Activated CD4-positive, alpha-beta T cell treated with anti-CD3 and anti-CD28 coated beads for 4 hours (primary cell): ENCODE data around the gene IL6ST.
"Not testable (repeated sequence)": the region's sequence is repeated elsewhere in the genome, so short reads cannot be mapped to it uniquely, and the experiment has no call there.

Experiments
- DNase-seq, 2 donors: peaks; one replicate each; pipeline ENCODE4 v3.0.0-alpha.2; 2020

IL6ST gene

DNA sequence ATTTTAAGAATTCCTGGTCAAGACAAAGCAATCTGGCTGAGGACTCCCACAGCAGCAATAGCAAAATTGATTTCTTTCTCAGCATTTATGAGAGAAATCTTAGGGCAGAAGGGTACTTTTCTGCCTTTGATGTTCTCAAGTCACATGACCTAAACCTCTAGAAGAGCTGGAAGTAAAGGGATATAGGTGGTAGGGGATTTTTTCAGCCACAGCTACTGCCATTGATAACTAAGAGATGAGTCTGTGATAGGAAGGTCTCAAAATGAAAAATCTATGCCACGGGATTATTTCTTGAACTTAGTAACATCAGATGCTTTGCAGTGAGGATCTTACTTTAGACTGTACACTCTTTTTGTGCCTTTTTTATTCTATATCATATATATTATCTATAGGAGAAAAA lies 35.6 kb downstream of the IL6ST start:
- no peak for DNase-seq

- DNase-seq, result not testable (repeated sequence)
Observed at GRCh38 chr5:55941154-55941553, 53.6 kb downstream of the IL6ST start.

GRCh38 chr5:55937598-55937997 lies 57.2 kb downstream of the IL6ST start:
- DNase-seq, result not testable (repeated sequence)

- DNase-seq, result peak; percentile 73 to 78
Observed at GRCh38 chr5:55936100-55936693, 58.6 kb downstream of the IL6ST start.

GRCh38 chr5:55935371-55935770 lies 59.4 kb downstream of the IL6ST start:
- no peak for DNase-seq

DNA sequence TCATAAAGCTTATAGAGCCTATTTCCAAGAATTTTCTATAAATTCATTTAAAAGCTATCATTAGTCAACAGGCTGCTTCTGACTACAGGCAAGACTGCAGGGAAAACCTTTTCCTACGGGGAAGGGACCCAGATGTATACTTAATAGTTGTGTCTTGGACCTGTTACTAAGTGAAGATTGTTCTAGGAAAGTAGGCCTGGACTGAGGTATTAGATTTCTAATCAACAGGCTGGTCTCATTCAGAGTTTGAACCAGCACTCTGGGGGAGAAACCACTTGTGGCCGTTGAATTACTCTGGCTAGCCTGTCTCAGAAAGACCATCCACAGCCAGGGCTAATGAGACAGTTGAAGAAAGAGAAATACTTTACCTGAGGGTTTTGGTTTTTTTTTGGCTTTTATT lies 60.0 kb downstream of the IL6ST start:
- DNase-seq, result no peak

GRCh38 chr5:55934115-55934613 lies 60.6 kb downstream of the IL6ST start:
- DNase-seq, result no peak

- DNase-seq, result no peak
Observed at GRCh38 chr5:55933377-55934114, 61.2 kb downstream of the IL6ST start.

DNA sequence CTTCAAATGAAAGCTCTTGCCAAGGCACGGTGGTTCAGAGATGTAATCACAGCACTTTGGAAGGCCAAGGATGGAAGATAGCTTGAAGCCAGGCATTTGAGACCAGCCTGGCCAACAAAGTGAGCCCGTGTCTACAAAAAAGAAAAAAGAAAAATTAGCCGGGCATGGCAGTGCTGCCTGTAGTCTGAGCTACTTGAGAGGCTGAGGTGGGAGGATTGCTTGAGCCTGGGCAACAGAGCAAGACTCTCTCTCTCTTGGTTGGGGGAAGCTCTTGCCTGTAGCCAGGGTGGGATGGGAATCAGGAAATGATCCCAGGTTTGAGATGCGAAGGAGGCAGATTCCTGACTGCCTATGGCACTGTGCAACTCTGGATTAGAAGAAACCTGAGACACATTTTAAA lies 62.1 kb downstream of the IL6ST start:
- DNase-seq, result no peak

DNA sequence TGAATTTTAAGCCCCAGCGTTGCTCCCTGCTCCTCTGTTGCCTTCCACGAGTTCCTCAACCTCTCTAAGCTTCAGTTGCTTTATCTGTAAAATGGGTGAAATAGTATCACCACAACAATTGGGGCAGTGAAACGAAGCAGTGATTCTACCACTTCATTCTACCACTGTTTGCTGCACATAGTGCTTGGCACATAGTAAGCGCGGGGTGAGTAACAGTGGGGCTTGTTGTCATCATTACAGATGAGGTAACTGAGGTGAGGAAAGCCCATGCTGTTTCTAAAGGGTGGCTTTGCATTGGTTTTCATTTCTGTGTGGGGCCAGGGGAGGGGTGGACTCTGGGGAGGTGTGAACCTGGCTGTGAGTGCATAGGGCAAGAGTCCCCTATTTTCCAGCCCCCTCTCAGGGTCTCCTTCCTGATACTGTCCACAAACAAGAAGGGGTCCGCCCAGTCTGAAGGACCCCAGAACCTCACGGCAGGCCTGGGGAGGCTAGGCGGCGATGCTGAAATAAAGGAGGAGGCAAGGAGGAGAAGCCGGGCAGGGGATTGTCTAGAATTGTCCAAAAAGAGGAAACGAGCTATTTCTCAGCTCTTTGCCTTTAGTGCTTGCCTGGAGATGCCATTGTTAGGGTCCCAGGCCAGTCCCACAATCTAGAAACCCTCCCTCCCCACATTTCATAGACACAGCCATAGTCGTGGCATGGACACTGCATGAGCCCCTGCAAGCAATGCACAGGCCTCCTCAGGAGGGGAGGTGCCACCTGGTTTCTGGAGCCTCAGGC lies 65.6 kb downstream of the IL6ST start:
- DNase-seq, result no peak

DNA sequence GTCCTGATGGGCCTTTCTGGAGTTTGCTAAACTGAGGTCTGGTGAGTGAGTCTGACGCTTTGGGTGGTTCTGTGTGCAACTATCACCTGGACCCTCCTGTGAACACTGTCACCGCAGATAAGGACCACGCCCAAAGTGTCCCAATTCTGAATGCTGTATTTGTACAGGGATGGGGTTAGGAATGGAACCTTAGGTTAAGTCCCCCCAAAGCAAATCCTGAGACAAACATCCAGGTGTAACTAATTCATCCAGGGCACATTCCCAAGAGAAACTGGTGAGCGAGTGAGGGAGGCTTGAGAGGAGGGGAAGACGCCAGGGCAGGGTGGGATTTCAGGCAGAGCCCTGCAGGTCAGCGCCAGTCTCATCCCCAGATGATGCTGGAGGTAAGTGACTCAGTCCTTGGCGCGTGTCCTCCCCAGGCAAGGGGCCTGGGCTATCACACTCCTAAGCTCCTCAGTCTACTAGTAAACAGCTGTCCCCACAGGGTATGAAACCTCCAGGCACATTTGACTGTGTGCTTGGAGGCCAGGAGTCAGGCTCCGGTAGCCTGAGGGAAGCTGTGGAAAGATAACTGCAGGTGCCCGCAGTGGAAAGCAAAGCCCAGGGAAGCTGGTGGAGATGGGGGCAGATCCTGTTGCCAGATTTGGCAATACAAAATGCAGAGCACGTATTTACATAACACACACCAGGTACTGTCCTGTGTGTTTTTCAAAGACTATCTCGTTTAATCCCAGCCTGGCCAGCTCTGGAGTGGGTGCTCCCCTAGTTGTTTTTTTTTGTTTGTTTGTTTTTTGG lies 66.7 kb downstream of the IL6ST start:
- no peak for DNase-seq

DNA sequence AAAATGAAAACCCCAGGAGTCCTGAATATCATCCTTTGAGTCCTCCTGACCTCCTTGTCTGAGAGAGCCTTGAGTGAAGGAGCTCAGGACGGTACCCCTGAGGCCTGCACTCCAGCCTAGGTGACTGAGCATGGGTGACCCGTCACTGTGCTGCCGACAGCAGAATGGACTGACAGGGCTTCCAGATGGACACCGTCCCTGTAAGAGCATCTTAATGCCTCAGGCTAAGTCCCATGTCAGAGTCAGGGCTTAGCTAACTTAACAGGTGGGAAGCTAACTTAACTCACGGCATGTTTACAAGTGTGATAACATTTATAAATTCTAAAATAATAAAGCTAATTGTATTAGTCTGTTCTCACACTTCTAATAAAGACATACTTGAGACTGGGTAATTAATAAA lies 68.3 kb downstream of the IL6ST start:
- DNase-seq, result no peak

- no peak for DNase-seq
Observed at GRCh38 chr5:55925712-55926111, 69.1 kb downstream of the IL6ST start.

DNA sequence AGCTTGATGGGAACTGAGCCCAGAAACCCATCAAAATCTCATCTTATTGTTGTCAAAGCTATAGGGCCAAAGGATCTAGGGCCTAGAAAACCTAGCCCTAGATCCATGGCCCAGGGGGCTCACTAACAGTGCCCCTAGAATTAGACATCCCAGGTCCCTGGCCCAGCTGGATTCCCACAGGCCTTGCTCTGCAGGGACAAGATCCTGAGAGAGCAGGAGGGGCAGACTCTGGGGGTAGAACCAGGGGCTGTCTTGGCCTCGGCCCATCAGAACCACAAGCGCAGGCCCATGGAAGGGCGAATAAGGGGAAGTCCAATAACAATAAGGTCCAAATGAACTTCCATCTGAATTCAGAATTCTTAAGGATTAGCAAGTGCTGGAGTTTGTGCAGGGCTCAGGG lies 69.6 kb downstream of the IL6ST start:
- DNase-seq, result no peak

DNA sequence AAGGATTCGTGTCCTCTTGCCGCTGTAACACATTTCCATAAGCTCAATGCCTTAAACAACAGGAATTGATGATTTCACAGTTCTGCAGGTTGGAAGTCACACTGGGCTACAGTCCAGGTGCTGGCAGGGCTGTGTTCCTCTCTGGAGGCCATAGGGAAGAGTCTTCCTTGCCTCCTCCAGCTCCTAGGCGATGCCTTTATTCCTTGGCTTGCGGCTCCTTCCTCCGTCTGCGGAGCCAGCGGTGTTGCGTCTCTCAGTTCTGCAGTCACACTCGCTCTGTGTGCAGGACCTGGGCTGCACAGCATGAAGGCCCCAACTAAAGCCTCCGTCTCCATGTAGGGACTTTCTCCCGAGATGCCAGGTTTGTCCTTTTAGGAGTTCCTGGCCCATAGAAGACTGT lies 70.0 kb downstream of the IL6ST start:
- no peak for DNase-seq

DNA sequence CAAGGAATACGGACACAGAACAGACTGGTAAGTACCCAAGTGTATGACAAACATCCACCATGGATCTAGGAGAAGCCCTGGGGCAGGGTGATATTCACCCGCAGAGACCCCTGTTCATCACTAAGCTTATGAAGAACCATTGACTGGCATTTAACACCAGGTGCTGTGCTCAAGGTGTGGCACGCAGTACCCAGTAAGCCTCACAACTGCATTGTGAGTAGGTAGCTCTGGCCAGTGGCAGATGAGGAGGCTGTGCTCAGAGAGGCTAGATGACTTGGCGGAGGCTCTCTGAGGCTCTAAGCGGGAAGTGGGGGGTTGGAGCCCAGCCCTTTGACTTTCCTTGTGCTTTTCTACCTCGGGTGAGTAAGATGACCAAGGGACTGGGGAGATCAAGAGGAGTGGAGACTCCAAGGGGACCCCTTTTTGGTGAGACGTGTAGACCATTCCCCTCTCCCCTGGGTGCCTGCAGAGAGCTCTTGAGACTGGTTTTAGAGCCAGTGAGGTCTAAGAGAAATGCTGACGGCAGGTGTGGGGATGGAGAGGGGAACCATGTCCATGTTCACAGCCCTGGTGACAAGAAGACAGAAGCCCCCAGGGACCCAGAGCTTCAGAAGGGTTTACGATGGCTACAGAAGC lies 70.8 kb downstream of the IL6ST start:
- no peak for DNase-seq

DNA sequence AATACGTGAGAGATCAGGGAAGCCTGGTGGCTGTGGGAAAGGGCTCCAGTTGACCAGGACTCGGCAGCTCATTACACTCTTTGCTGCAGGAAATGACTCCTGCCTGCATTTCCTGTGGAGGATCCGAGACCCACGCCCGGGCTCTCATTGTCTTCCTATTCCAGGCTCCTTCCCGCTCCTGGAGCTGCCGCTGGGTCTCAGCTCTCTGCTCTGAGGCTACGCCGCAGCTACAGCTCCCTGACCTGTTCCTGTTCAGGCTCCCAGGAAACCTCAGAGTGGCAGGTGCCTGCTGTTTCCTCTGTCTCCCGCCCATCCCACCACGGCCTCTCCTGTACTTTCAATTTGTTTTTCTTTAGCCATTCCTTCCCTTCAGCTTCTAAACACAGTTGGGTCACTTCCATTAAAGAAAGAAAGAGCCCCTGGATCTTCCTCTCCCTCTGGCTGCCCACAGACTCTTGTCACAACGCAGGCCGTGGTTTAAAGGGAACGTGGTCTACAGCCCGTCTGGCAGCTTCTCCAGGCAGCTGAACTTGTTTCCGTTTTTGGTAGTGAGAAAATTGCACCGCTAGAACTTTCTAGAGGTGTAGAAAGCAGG lies 71.5 kb downstream of the IL6ST start:
- DNase-seq, result no peak

- DNase-seq, result no peak
Observed at GRCh38 chr5:55921617-55922016, 73.1 kb downstream of the IL6ST start.

DNA sequence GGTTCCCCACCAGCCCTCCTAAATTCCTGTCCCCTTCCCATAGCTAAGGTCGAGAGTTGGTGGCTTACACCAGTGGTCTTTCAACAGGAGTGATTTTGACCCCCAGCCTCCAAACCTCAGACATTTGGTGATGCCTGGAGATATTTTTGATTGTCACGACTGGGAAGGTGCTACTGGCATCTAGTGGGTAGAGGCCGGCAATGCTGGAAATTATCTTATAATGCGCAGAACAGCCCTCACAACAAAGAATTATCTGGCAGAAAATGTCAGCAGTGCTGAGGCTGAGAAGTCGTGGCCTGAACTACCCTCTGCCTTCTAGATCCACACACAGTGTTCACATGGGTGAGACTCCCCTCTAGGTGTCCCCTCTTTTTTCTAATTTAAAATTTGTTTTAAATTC lies 74.0 kb downstream of the IL6ST start:
- no peak for DNase-seq

DNA sequence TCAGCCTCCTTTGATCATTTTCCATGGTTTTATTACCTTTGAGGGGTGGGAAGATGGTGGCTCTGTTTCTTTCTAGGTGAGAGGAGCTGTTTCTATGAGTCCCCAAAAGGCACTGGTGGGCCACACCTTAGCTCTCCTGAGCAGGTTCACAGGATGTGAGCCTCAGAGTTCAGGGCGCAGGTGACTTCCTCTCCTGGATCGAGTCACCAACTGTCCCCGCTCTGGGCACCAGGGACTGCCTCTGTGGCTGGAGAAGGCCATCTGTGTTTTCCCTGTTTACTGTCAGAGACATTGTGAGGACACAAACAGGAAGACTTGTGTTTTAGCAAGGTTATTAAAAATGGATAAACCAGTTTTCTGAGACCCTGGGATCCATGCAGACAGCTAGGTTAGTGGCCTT lies 75.1 kb downstream of the IL6ST start:
- no peak for DNase-seq

DNA sequence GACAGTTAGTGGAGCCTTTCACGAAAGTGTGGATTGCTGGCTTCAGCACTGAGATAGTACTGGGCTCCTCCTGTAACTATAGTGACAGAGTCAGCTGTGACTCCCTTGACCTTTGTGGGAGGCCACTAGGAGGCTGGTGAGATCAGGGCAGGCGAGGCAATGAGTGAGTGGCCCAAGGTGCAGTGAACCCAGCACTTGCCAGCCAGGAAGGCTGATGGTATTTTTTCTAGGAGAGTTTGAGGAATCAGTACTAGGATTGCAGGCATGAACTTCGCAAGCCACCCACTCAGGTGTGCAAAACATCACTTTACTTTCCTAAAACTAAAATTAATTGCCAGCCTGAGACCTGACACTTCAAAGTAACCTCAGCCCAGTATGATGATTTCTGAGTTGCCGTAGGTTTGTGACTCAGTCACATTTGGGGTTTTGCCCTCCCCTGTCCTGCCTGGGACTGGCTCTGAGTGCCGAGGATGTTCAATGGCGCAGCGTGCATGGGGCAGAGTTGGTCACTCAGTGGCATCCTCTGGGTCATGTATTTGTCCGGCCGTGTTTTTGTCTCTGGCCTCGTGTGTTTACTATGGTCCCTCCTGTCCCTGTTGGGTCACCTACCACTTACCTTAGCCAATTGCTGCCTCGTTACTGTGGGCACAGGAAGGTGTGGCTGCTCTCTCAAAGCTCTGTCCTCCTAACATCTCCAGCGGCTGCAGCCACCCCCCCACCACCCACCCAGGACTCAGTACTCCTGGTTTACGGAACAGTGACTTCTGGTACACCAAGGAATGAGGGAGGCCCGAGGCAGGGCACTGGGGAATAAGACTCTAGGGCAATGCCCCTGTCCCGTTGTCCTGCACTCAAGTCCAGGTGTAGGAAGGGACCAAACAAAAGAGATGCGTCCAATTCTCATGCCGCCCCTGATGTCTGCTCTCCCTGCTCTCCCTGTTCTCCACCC lies 76.4 kb downstream of the IL6ST start:
- DNase-seq, result no peak
